ENCODE measurements around the gene CXCR5. TPM values are rescaled to one million over a fixed set of nuclear protein-coding genes. Genes with fewer than 3 reads are reported as not detected.
A peak's percentile ranks its signal among the peaks of the same experiment; 100 is the strongest.

CXCR5 gene
- total RNA-seq, 1 experiment from 2014 or later = not detected

GRCh38 chr11:118914178-118914918, 30.7 kb downstream of the CXCR5 start:
- no TSS peak for BruUV-seq (replicated peaks)
- ChIA-PET CTCF (interaction anchor here (1.2 kb wide), 1 partner anchor 1222 kb away, joined by 3 read pairs; no protein-coding TSS in a partner anchor), POLR2A (interaction anchor here (1.4 to 4.3 kb wide), 2 partner anchors 188 to 222 kb away, joined by 4 to 21 read pairs; partner anchors contain the start of gene DPAGT1)
- Mint-ChIP-seq H3K4me1 (ENCODE audit: insufficient read depth, unreplicated experiment) (peaks cover 66% of the 10 kb centered on the region), H3K27ac (ENCODE audit: low read depth, unreplicated experiment) (peak overlapping the region; percentile 98), H3K27me3 (ENCODE audit: insufficient read depth, unreplicated experiment) (no peaks in the 10 kb centered on the region), H3K4me3 (ENCODE audit: unreplicated experiment) (peak overlapping the region; percentile 31), H3K9me3 (ENCODE audit: unreplicated experiment) (no peaks in the 10 kb centered on the region), H3K36me3 (ENCODE audit: insufficient read depth, unreplicated experiment) (peaks cover 20% of the 10 kb centered on the region)
- DNase-seq (ENCODE audit: unreplicated experiment) = no peak
- intact Hi-C loops (cut with micrococcal nuclease) = loop anchor here (5.0 kb wide), 1 partner anchor 103 kb away; the partner anchor contains the start of genes RPS25 and TRAPPC4
- TF ChIP-seq, protein P1, sequence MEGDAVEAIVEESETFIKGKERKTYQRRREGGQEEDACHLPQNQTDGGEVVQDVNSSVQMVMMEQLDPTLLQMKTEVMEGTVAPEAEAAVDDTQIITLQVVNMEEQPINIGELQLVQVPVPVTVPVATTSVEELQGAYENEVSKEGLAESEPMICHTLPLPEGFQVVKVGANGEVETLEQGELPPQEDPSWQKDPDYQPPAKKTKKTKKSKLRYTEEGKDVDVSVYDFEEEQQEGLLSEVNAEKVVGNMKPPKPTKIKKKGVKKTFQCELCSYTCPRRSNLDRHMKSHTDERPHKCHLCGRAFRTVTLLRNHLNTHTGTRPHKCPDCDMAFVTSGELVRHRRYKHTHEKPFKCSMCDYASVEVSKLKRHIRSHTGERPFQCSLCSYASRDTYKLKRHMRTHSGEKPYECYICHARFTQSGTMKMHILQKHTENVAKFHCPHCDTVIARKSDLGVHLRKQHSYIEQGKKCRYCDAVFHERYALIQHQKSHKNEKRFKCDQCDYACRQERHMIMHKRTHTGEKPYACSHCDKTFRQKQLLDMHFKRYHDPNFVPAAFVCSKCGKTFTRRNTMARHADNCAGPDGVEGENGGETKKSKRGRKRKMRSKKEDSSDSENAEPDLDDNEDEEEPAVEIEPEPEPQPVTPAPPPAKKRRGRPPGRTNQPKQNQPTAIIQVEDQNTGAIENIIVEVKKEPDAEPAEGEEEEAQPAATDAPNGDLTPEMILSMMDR (IDR thresholded peaks at IDR 0.05; ENCODE audit: unreplicated experiment) = no peak

DNA sequence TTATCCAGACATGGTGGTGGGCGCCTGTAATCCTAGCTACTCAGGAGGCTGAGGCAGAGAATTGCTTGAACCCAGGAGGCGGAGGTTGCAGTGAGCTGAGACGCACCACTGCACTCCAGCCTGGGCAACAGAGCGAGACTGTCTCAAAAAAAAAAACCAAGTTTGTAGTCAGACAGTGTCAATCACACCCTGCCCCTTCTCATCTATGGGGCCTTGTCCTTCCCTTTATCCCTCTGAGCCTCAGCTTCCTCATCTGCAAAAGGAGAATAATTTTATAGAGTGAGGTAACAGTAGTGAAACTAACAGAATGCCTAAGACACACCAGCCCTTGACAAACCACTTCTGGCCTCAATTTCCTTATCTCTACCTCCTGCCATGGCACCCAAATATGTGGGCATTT, 31.3 kb downstream of the CXCR5 start:
- Mint-ChIP-seq H3K27me3 (ENCODE audit: insufficient read depth, unreplicated experiment) (no peaks in the 10 kb centered on the region), H3K9me3 (ENCODE audit: unreplicated experiment) (no peaks in the 10 kb centered on the region), H3K4me3 (ENCODE audit: unreplicated experiment) (no peak overlapping the region), H3K4me1 (ENCODE audit: insufficient read depth, unreplicated experiment) (peaks cover 67% of the 10 kb centered on the region), H3K27ac (ENCODE audit: low read depth, unreplicated experiment) (peak overlapping the region; percentile 98), H3K36me3 (ENCODE audit: insufficient read depth, unreplicated experiment) (peaks cover 20% of the 10 kb centered on the region)
- ChIA-PET CTCF (interaction anchor here (1.2 kb wide), 1 partner anchor 1222 kb away, joined by 3 read pairs; no protein-coding TSS in a partner anchor), POLR2A (no interaction called here)
- DNase-seq (ENCODE audit: unreplicated experiment) = no peak
- intact Hi-C loops (cut with micrococcal nuclease) = loop anchor here (5.0 kb wide), 1 partner anchor 102 kb away; the partner anchor contains the start of genes RPS25 and TRAPPC4
- BruUV-seq (replicated peaks) = no TSS peak
- TF ChIP-seq, protein P1 (IDR thresholded peaks at IDR 0.05; ENCODE audit: unreplicated experiment) = no peak

- Mint-ChIP-seq H3K27ac (ENCODE audit: low read depth, unreplicated experiment) (peak overlapping the region; percentile 98), H3K9me3 (ENCODE audit: unreplicated experiment) (no peaks in the 10 kb centered on the region), H3K4me3 (ENCODE audit: unreplicated experiment) (no peak overlapping the region), H3K4me1 (ENCODE audit: insufficient read depth, unreplicated experiment) (peaks cover 70% of the 10 kb centered on the region), H3K27me3 (ENCODE audit: insufficient read depth, unreplicated experiment) (no peaks in the 10 kb centered on the region), H3K36me3 (ENCODE audit: insufficient read depth, unreplicated experiment) (peaks cover 20% of the 10 kb centered on the region)
- intact Hi-C loops (cut with micrococcal nuclease) = no loop called here
- ChIA-PET POLR2A (no interaction called here), CTCF (no interaction called here)
- no TSS peak for BruUV-seq (replicated peaks)
- TF ChIP-seq, protein P1 (IDR thresholded peaks at IDR 0.05; ENCODE audit: unreplicated experiment) = no peak
- DNase-seq (ENCODE audit: unreplicated experiment) = no peak
These were observed 31.7 kb downstream of the CXCR5 start for GRCh38 chr11:118915396-118915795.

GRCh38 chr11:118915941-118916841, 32.5 kb downstream of the CXCR5 start:
- peaks cover 70% of the 10 kb centered on the region for H3K4me1 Mint-ChIP-seq (ENCODE audit: insufficient read depth, unreplicated experiment)
- ChIA-PET POLR2A (interaction anchor here (0.5 to 1.4 kb wide), 6 partner anchors 15 to 224 kb away, joined by 3 read pairs; partner anchors contain the start of gene VPS11), CTCF (interaction anchor here (0.5 to 2.4 kb wide), 4 partner anchors 8 to 227 kb away, joined by 3 to 6 read pairs (median 4); no protein-coding TSS in a partner anchor)
- no peaks in the 10 kb centered on the region for H3K27me3 Mint-ChIP-seq (ENCODE audit: insufficient read depth, unreplicated experiment)
- H3K27ac Mint-ChIP-seq (ENCODE audit: low read depth, unreplicated experiment) = peak overlapping the region; percentile 98
- intact Hi-C loops (cut with micrococcal nuclease) = no loop called here
- H3K9me3 Mint-ChIP-seq (ENCODE audit: unreplicated experiment) = no peaks in the 10 kb centered on the region
- DNase-seq (ENCODE audit: unreplicated experiment) = no peak
- H3K36me3 Mint-ChIP-seq (ENCODE audit: insufficient read depth, unreplicated experiment) = peaks cover 20% of the 10 kb centered on the region
- TF ChIP-seq, protein P1 (IDR thresholded peaks at IDR 0.05; ENCODE audit: unreplicated experiment) = no peak
- H3K4me3 Mint-ChIP-seq (ENCODE audit: unreplicated experiment) = peak overlapping the region; percentile 92
- BruUV-seq (replicated peaks) = no TSS peak

Measured in MCF 10A (cell line).